Astrocyte of the spinal cord (primary cell): ENCODE results near the gene PPP2R5E.

Experiments
- DNase-seq: peaks from one replicate; pipeline ENCODE4 v3.0.0; 2011; ENCODE audit warnings: low read depth, low spot score
- H3K4me3 ChIP-seq: 2 replicates; pipeline ENCODE4 v1.5.1; 2011; ENCODE audit warnings: low read depth, mild to moderate bottlenecking, low read length, moderate library complexity
- CTCF ChIP-seq: IDR thresholded peaks from 2 replicates; pipeline ENCODE4 v1.5.1; 2012; ENCODE audit warnings: low read depth, mild to moderate bottlenecking, low read length, inconsistent platforms
- in situ Hi-C: cut with HindIII; loops from 2 replicates; pipeline ENCODE4 v1.10.0; 2017; ENCODE audit warnings: low sequenced_read_pairs

The PPP2R5E gene

GRCh38 chr14:63432888-63433552 lies 110.2 kb downstream of the PPP2R5E start:
- no peak overlapping the region for H3K4me3 ChIP-seq
- in situ Hi-C loops = no loop called here
- DNase-seq = no peak
- TF ChIP-seq CTCF = no peak

- TF ChIP-seq CTCF = no peak
- H3K4me3 ChIP-seq = no peak overlapping the region
- no peak for DNase-seq
- in situ Hi-C loops = no loop called here
Measured at GRCh38 chr14:63432228-63432627, 110.9 kb downstream of the PPP2R5E start.

GRCh38 chr14:63431466-63431865 lies 111.7 kb downstream of the PPP2R5E start:
- DNase-seq = no peak
- H3K4me3 ChIP-seq = no peak overlapping the region
- in situ Hi-C loops = no loop called here
- TF ChIP-seq CTCF = no peak

DNA sequence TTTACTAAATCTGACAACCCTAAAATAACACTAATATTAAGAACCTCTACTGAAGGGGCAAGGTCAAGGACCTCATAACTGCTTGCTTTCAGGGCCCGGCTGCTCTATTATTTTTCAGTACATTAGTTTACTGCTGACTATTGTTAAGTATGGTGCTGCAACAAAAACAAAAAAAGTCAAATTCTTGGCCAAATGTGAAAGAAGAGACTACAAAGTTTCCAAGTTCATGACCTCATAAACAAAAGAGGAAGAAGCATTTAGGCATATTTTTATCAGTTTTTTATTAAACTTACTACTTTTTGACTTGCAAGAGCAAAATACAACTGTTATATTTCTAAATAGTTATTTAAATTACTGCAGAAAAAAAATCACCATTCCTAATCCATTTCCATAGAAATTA lies 114.7 kb downstream of the PPP2R5E start:
- DNase-seq = no peak
- TF ChIP-seq CTCF = no peak
- no peak overlapping the region for H3K4me3 ChIP-seq
- in situ Hi-C loops = no loop called here

GRCh38 chr14:63426838-63427352 lies 116.3 kb downstream of the PPP2R5E start:
- DNase-seq = no peak
- in situ Hi-C loops = no loop called here
- no peak for TF ChIP-seq CTCF
- H3K4me3 ChIP-seq = no peak overlapping the region

GRCh38 chr14:63423889-63424288 lies 119.3 kb downstream of the PPP2R5E start:
- DNase-seq = no peak
- in situ Hi-C loops = no loop called here
- H3K4me3 ChIP-seq = no peak overlapping the region
- no peak for TF ChIP-seq CTCF
